Bone marrow (tissue), 2 donors: ENCODE measurements around the gene MRPS18C.
A peak's percentile ranks its signal among the peaks of the same experiment; 100 is the strongest.

ENCODE experiments used
- DNase-seq, 2 donors: peaks; one replicate each; lab custom pipeline; 2025; lab: John Stamatoyannopoulos, UW

Gene MRPS18C

GRCh38 chr4:83455281-83456183 lies at the start of gene MRPS18C, which contains the start of gene HELQ:
Gene MRPS18C (plus strand): TSS chr4:83456058. CDS start chr4:83456078, 20 bp downstream.
Gene HELQ (minus strand): TSS chr4:83455823. CDS start chr4:83455693, 130 bp downstream.
- DNase-seq, result peak; percentile 97 to 99

GRCh38 chr4:83408908-83409307 lies 47.0 kb upstream of the MRPS18C start:
- no peak for DNase-seq

GRCh38 chr4:83413676-83414075 lies 42.2 kb upstream of the MRPS18C start:
- DNase-seq, result no peak

- DNase-seq, result no peak
Measured at GRCh38 chr4:83417566-83417965, 38.3 kb upstream of the MRPS18C start.

- DNase-seq, result no peak
Measured at GRCh38 chr4:83418211-83418610, 37.6 kb upstream of the MRPS18C start.

GRCh38 chr4:83431200-83431599 lies 24.7 kb upstream of the MRPS18C start:
- DNase-seq, result no peak

GRCh38 chr4:83436680-83437079 lies 19.2 kb upstream of the MRPS18C start:
- DNase-seq, result no peak

GRCh38 chr4:83438719-83439118 lies 17.1 kb upstream of the MRPS18C start:
- no peak for DNase-seq

- DNase-seq, result no peak
Measured at GRCh38 chr4:83440148-83440814, 15.6 kb upstream of the MRPS18C start.

- DNase-seq, result no peak
Measured at GRCh38 chr4:83440899-83441298, 15.0 kb upstream of the MRPS18C start.

- no peak for DNase-seq
Measured at GRCh38 chr4:83449009-83449408, 6.8 kb upstream of the MRPS18C start.

- DNase-seq, result no peak
Measured at GRCh38 chr4:83454686-83455085, 1.2 kb upstream of the MRPS18C start.

GRCh38 chr4:83456184-83456501 lies 285 bp downstream of the MRPS18C start:
- peak in 1 of 2 donors; percentile 48 for DNase-seq

- DNase-seq, result no peak
Measured at GRCh38 chr4:83473423-83473822, 17.6 kb downstream of the MRPS18C start.

- DNase-seq, result no peak
Measured at GRCh38 chr4:83473966-83474365, 18.1 kb downstream of the MRPS18C start.

- DNase-seq, result peak; percentile 78 to 85
Measured at GRCh38 chr4:83484500-83485461, 28.9 kb downstream of the MRPS18C start, which contains the start of gene ABRAXAS1. Gene ABRAXAS1 (minus strand): TSS chr4:83485100. CDS start chr4:83485072, 28 bp downstream.

GRCh38 chr4:83486457-83487129 lies 30.7 kb downstream of the MRPS18C start:
- no peak for DNase-seq

- DNase-seq, result no peak
Measured at GRCh38 chr4:83489711-83490326, 34.0 kb downstream of the MRPS18C start.

GRCh38 chr4:83490876-83491450 lies 35.1 kb downstream of the MRPS18C start:
- peak in 1 of 2 donors; percentile 11 for DNase-seq
